PC-3 (cell line): ENCODE data around the gene IL1RN.
A peak's percentile ranks its signal among the peaks of the same experiment; 100 is the strongest.

Experiments used
- CTCF ChIP-seq: fragments of 300-600 bp; sonication (generic); conservative IDR thresholded peaks from 2 replicates; pipeline ENCODE4 v1.5.1; 2017; ENCODE audit warnings: antibody characterized with exemption, low read depth, mild to moderate bottlenecking, low read length
- EZH2 ChIP-seq: fragments of 300-600 bp; sonication (generic); IDR thresholded peaks from one replicate; pipeline ENCODE4 v1.6.1; 2017; ENCODE audit warnings: antibody characterized with exemption, mild to moderate bottlenecking, low read length; ENCODE audit not compliant: unreplicated experiment
- EZH2phosphoT487 ChIP-seq: fragments of 300-600 bp; sonication (generic); IDR thresholded peaks from 2 replicates; pipeline ENCODE4 v1.6.1; 2018; ENCODE audit warnings: mild to moderate bottlenecking, antibody characterized with exemption, low read length, borderline replicate concordance

GRCh38 chr2:113138428-113139322 lies 11.3 kb downstream of the IL1RN start:
- TF ChIP-seq EZH2: no peak
- peak; percentile 86 for TF ChIP-seq CTCF
- no peak for TF ChIP-seq EZH2phosphoT487
